B cell (primary cell): ENCODE data around the gene SORD.

ENCODE experiments used
- EZH2 ChIP-seq: IDR thresholded peaks from 2 replicates; pipeline ENCODE4 v1.6.1; 2012; ENCODE audit warnings: borderline replicate concordance, low read depth, mild to moderate bottlenecking, moderate library complexity, low read length; ENCODE audit not compliant: insufficient read depth, poor library complexity, severe bottlenecking
- TF ChIP-seq, protein P1 (sequence below): fragments of 200-600 bp; IDR thresholded peaks from one replicate; pipeline ENCODE4 v1.8.0; 2022; ENCODE audit warnings: antibody characterized with exemption, mild to moderate bottlenecking

- TF ChIP-seq, protein P1, sequence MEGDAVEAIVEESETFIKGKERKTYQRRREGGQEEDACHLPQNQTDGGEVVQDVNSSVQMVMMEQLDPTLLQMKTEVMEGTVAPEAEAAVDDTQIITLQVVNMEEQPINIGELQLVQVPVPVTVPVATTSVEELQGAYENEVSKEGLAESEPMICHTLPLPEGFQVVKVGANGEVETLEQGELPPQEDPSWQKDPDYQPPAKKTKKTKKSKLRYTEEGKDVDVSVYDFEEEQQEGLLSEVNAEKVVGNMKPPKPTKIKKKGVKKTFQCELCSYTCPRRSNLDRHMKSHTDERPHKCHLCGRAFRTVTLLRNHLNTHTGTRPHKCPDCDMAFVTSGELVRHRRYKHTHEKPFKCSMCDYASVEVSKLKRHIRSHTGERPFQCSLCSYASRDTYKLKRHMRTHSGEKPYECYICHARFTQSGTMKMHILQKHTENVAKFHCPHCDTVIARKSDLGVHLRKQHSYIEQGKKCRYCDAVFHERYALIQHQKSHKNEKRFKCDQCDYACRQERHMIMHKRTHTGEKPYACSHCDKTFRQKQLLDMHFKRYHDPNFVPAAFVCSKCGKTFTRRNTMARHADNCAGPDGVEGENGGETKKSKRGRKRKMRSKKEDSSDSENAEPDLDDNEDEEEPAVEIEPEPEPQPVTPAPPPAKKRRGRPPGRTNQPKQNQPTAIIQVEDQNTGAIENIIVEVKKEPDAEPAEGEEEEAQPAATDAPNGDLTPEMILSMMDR = no peak
- no peak for TF ChIP-seq EZH2
These were observed 98.0 kb downstream of the SORD start for GRCh38 chr15:45121020-45121419.
